CD4-positive, alpha-beta T cell treated with Interferon gamma for 1 hour (primary cell): ENCODE data around the gene SLC10A4.
"Not testable (repeated sequence)": the region's sequence is repeated elsewhere in the genome, so short reads cannot be mapped to it uniquely, and the experiment has no call there.

Source experiments
- DNase-seq: peaks from one replicate; pipeline ENCODE4 v3.0.0-alpha.2; 2020

SLC10A4 gene

DNA sequence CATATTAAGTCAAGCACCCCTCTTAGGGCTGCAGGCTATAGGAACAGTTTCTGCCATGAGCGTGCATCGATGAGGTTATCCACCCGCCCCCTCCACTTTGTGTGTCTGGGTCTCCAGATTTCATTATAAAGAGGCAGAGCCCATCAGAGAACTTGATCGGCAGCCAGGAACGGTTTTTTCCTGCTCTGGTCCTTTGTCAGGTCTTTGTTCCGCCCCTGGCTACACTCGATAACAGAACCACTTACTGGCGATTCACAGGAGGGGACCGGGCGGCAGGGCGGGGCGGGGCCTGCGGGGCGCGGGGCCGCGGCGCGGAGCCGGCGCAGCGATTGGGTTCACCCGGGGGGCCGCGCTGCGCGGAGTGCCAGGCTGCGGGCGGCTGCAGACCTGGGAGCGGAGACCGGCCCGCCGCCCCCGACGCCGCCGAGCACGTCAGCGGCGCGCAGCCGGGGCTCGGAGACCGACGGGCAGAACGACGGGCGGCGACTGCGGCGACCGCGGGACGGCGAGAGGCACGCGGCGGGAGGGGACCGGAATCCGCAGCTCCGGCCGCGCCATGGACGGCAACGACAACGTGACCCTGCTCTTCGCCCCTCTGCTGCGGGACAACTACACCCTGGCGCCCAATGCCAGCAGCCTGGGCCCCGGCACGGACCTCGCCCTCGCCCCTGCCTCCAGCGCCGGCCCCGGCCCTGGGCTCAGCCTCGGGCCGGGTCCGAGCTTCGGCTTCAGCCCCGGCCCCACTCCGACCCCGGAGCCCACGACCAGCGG lies at the start of gene SLC10A4:
Gene SLC10A4, plus strand, starts transcription at position 338 of the 771 bp plus-strand sequence. Its CDS starts 219 bp downstream, at position 557.
- no peak for DNase-seq

- DNase-seq = no peak
These were observed 46.8 kb upstream of the SLC10A4 start for GRCh38 chr4:48436318-48436717.

- no peak for DNase-seq
These were observed 43.2 kb upstream of the SLC10A4 start for GRCh38 chr4:48439988-48440387.

DNA sequence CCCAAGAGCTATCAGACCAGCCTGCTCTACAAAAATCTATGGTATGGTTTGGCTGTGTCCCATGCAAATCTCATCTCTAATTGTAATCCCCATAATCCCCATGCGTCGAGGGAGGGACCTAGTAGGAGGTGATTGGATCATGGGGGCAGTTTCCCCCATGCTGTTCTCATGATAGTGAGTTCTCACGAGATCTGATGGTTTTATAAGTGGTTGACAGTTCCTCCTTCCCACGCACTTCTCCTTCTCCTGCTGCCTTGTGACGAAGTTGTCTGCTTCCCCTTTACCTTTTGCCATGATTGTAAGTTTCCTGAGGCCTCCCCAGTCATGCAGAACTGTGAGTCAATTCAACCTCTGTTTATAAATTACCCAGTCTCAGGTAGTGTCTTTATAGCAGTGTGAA lies 42.2 kb upstream of the SLC10A4 start:
- not testable (repeated sequence) for DNase-seq

- DNase-seq = no peak
These were observed 37.4 kb upstream of the SLC10A4 start for GRCh38 chr4:48445704-48446103.

GRCh38 chr4:48446642-48447041 lies 36.5 kb upstream of the SLC10A4 start:
- DNase-seq = no peak

DNA sequence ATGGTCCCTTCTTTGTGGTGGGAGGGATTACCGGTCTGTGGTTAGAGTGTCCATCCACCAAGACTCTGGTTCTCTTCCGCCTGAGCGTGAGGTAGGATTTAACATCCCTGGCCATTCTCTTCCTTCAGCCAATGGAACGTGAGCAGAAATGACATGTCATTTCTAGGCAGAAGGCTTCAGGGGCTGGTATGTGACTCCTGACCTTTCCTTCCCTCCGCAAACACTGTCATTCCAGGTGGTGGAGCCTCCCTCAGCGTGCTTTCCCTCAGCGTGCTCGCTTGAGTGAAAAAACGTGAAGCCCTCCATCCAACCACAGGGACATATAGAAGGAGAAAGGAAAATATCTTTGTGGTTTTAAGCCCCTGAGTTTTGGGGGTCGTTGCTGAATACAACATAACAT lies 34.0 kb upstream of the SLC10A4 start:
- DNase-seq = no peak

- no peak for DNase-seq
These were observed 32.4 kb upstream of the SLC10A4 start for GRCh38 chr4:48450740-48451139.

DNA sequence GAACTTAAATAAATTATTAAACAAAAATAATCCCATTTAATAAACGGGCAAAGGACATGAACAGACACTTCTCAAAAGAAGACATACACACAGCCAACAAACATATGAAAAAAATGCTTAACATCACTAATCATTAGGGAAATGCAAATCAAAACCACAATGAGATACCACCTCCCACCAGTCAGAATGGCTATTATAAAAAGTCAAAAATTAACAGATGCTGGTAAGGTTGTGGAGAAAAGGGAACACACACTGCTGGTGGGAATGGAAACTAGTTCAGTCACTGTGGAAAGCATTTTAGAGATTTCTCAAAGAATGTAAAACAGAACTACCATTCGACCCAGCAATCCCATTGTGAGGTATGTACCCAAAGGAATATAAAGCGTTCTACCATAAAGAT lies 31.5 kb upstream of the SLC10A4 start:
- not testable (repeated sequence) for DNase-seq

DNA sequence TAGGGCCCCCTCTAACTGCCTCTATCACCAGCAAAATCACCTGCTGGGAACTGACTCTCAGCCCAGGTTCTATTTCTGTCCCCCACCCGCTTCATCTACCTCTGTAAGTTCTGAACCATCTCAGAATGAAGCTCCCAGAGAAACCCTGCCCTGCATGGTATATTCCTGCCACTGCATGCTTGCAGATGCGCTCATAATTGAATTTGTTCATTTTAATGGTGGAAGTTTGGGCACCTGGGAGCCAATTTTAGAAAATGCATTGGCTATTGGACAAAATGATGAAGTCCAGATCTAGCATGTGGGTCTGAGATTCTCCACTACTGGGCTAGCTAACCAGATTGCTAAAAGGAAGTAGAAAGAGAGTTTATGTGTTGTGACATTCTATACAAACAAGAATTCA lies 28.6 kb upstream of the SLC10A4 start:
- DNase-seq = no peak

DNA sequence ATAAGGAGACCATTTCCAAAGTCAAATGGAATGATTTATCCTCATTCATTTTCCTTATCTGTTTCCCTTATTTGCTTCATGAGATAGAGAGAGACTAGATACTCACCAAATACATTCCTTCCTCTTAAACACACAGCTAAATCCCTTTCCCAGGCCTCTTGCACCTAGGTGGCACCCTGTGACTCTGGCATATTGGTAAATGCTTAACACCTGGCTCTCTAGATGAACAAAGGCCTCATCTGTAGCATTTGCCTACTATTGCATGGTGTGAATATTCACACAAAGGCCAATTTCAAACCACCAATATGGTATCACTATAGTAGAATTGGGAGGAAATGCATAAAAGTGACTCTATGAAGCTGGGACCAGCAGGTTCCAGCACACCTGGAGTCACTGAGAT lies 22.1 kb upstream of the SLC10A4 start:
- DNase-seq = no peak

DNA sequence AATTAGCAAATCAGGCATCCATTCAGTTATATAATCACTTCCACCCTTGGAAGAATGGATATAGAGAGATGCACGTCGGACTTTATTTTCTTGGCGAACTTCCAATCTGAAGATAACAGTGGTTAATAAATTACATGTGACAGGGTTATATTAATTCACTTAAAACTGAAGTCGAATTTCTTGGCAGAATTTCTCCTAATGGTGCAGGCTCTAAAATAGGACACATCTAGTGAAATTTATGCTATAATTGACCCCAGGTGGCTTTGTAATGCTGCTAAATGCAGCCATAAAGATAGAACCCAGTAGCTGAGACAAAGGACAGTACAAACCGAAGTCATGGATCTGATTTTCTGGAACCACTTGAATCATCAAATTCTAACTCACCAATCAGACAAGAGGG lies 20.8 kb upstream of the SLC10A4 start:
- DNase-seq = no peak

DNA sequence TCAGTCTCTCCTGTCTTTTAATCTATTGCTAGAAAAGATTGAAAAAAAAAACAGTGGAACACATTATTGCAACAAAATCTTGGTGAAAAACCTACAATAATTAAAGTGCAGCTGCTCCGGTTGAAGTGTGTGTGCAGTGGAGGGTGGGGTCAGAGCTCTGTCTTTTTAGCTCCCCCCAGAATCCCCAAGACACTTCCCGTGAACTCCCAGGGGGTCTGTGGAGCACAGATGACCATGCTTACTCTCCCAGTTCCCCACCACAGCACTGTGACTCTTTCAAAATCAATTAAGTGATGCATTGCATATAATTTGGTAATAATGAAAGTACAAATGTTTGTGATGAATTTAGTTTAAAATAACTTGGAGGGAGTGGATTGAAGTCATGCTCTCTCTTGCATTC lies 15.7 kb upstream of the SLC10A4 start:
- no peak for DNase-seq

- no peak for DNase-seq
These were observed 15.3 kb upstream of the SLC10A4 start for GRCh38 chr4:48467891-48468290.

GRCh38 chr4:48470137-48470536 lies 13.0 kb upstream of the SLC10A4 start:
- no peak for DNase-seq

- no peak for DNase-seq
These were observed 12.6 kb upstream of the SLC10A4 start for GRCh38 chr4:48470570-48470969.

GRCh38 chr4:48472794-48473193 lies 10.3 kb upstream of the SLC10A4 start:
- no peak for DNase-seq

GRCh38 chr4:48475770-48476169 lies 7.4 kb upstream of the SLC10A4 start:
- DNase-seq = no peak

GRCh38 chr4:48478273-48478672 lies 4.9 kb upstream of the SLC10A4 start:
- DNase-seq = no peak

- no peak for DNase-seq
These were observed 1.6 kb upstream of the SLC10A4 start for GRCh38 chr4:48481581-48481980.

GRCh38 chr4:48483777-48484493 lies 792 bp downstream of the SLC10A4 start:
- DNase-seq = no peak

GRCh38 chr4:48484494-48485168 lies 1.5 kb downstream of the SLC10A4 start:
- no peak for DNase-seq

DNA sequence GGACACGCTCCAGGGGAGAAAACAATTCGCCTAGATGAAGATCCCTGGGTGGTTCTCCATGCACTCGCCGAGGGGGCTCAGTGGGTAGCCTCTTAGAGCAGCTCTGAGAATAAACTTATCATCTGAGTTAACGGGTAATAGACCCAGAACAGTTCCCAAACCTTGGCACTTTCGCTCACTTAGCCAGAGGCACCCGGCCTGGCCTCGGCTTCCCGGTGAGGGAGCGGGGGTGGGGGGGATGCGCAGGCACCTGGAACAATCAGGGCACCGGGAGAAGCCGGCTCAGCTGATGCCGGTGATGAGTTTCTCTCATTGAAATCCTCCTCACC lies 6.5 kb downstream of the SLC10A4 start:
- no peak for DNase-seq
